T-helper 22 cell (primary cell): ENCODE results near the gene ALKBH5.
"Not testable (repeated sequence)": the region's sequence is repeated elsewhere in the genome, so short reads cannot be mapped to it uniquely, and the experiment has no call there.

Experiments
- DNase-seq: peaks from one replicate; pipeline ENCODE4 v3.0.0-alpha.2; 2020; ENCODE audit warnings: low read depth

ALKBH5 gene

DNA sequence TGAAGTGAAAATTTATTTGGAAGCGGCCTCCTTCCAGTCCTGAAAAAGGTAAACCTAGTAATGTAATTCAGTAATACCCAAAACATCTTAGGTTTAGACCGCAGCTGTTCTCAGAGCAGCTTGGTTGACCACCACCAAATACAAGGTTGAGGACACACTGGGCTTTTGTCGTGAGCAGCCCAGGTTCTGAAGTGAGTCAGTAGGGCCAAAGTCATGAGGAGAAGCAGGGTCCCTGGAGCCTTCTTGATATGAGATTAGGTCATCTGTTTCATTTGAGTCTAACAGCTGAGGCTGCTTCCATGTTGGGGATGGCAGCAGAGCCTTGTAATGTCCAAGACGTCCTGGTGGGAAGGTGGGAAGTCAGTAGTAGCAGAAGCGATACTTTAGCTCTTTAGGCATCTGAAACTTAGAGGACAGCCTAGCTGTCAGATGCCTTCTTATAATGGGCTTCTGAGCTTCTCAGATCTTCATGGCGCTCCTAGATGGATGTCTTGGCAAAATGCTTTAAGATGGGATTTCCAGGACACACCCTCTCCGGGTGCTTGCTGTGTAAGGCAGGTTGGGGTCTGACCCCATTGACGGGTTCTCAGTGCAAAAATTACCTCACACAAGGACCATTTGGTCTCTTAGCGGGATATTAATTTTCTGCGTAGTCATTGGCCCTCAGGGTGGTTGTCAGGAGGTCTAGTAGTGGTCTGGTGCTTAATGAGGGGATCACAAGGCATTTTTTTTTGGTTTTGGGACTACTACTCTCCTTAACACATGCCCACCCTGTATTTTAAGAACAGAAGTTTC is 2.4 kb downstream of the ALKBH5 start:
- DNase-seq: no peak

DNA sequence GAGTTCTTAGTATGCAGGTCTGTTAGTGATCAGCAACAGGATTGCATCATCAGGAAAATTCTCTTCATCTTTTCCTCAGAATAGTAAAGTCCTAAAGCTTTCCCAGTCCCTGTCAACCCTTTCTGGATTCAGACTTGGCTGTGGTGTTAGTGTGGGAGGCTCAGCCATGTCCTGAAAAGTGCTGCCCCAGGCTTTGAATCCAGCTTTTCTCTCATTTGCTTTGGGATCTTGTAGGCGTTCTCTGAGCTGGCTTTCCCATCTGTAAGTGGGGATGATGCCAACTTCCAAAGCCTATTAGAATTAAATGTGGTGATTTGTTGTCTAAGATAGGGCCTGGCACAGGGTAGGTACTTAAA is 3.0 kb downstream of the ALKBH5 start:
- no peak for DNase-seq

- DNase-seq: no peak
Measured at GRCh38 chr17:18187226-18187625, 3.6 kb downstream of the ALKBH5 start.

DNA sequence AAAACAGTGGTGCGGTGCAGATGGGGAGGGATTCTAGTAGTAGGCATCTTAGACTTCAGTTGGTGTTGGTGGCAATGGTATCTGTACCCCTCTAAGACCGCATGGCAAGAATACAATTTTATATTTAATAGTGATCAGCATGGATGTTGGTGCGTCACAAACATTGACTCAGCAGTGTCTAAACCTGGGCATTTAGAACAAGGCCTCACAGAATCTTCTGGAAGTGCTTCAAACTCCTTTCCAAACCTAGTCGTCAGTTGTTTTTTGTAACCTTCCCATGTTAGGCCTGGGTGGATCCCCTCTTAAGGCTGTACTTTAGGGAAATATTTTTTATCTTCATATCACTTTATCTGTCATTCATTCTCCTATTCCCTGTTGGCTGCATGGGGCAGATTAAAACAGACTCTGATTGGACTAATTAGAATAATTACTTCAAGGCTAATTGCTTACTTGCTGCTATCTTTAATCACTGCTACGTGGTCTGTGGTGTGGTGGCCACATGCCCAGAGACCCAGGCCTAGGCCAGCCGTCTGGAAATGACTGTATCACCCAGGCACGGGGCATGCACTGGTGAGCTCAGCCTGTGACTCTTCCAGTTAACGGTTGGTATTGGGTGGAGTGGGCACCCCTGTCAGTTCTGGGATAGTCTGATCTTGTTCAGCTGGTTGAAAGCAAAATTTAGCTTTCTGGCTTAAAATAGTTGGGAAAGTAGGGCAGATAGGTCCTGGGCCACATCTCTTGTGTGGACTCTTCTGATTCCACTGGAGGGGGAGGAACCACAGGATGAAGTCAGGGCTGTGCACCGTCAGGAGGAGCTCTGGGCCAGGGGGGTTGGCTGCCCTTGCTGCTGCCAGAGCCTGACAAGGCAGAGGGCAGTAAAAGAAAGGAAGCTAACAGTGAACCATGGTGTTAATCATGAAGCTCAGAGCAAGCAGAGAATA is 4.5 kb downstream of the ALKBH5 start:
- no peak for DNase-seq

- no peak for DNase-seq
Measured at GRCh38 chr17:18190628-18191235, 7.1 kb downstream of the ALKBH5 start.

DNA sequence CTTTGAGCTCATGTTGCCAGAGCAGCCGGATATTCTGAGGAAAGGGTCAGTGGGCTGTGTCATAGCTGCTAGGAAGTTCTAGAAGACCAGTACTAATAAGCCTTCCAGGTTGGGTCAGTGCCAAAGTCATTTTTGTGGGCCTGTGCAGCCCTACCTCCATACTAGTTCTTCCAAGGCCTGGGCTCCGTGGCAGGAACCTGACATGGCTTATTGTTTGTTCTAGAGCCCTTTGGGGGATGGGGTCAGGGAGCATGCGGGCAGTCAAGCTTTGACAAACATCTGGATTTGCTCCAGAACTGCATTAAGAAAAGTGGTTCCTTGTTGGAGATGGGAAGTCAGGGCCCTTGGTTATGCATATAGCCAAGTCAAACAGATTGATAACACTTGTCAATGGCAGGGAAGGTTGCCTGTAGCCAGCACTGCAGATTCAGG is 7.6 kb downstream of the ALKBH5 start:
- DNase-seq: no peak

DNA sequence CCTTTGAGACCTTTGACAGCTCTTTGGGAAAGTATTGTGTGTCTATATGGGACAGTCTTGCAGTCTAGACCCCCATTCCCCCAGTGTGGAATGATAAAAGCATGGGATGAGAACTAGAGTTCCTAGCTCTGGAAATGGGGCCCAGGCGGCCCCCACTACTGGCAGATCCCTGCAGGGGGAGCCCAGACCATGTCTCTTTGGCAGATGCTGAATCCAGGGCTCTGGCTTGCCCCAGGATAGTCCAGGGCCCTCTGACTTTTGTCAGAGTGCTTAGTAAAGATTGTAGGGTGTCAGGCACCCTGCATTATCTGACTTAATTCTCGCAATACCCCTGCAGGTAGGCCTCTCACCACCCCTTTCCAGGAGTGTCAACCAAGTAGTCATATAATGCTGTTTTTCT is 8.3 kb downstream of the ALKBH5 start:
- no peak for DNase-seq

- no peak for DNase-seq
Measured at GRCh38 chr17:18194394-18194793, 10.8 kb downstream of the ALKBH5 start.

DNA sequence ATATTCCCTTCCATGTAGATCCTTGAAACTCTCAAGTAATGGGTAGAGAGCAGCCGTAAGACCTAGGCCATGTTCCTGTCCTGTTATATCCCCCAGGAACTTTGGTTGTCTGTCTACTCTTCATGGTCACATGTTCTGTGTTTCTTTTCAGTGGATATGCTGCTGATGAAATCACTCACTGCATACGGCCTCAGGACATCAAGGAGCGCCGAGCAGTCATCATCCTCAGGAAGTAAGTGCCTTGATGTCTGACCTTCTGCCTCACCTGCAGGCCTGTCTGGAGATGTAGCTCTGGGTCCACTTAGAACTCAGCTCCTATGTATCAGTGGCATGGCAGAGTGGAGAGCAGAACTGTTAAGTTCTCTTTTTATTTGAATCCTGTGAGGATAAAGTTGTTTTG is 11.2 kb downstream of the ALKBH5 start:
- DNase-seq: no peak

DNA sequence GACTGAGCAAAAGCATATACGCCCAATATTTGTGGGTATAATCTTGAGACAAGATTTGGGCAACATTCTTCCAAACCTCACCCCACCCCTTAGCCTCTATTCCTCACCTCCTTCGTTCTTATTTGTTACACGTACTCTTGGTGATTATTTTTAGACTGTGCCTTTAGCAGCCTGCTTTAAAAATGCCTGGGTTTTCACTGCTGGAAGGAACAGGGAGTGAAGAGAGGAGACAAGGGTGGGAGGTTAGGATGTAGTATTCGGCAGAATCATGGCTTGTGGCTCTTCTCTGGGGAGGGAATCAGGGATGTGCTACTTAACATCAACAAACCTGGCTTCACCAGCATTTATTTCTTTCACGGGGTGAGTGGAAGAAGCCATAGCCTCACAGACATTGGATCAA is 11.6 kb downstream of the ALKBH5 start:
- no peak for DNase-seq

DNA sequence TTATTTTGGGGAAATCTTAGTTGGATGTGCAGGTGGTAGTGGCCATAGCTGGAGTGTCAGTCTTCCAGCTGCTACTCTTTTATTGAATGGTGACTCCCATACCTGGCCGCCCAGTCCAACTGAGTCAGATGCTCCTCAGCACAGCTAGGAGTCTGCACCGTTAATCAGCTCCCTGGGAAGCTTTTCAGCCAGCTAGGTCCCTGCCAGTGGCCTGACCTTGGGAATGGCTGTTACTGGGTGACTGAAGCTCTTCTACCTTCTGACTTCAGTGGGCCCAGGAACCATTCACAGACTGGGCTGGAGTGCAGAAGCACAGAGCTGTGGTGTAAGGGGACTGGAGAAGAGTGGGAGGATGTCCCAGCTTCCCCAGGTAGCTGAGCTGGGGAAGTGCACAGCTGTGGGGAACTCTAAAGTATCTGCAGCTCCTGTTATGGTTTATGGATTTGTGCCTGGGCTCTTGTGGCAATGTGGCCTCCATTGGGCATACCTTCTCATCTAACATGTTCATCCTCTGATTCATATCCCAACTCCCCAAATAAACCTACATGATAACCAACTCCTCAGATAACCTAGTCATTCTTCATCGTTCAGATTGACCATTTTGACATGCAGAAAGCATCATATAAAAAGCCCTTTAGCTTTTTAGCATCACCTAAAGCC is 14.0 kb downstream of the ALKBH5 start:
- DNase-seq: no peak

DNA sequence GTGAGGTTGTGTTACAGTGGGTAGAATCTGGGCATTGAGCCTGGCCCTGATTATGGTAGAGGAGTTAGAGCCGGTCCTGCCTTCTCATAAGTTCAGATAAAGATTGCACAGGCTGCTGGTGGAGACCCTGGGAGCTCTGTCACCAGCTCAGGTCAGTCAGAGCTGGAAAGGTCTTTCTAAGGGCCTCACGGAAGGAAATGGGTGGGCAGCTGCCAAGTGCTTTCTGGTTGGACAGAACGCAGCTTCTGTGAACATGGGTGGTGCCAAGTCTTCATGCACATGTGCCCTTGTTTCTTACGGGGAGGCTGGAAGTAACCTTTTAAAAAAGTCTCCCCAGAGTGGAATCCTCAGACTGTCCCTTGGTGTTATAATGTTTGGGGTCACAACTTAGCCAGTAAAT is 14.9 kb downstream of the ALKBH5 start:
- DNase-seq: no peak

DNA sequence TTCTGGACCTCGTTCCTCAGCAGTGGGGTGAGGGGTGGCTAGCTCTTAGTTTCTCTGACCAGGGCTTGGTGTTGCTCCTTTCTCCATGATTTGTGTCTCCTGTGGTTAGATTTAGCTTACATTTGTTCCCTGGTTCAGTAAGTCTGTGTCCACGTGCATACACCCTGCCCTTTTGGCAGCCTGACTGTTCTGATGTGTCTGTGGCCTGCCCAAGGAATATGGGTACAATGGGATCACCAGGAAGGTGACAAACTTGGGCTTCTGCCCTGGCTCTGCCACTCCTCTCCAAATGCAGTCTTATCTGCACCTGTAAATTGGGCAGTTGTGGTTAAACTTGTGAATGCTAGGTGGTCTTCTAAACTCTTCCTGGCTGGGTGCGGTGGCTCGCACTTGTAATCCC is 17.5 kb downstream of the ALKBH5 start:
- no peak for DNase-seq

- DNase-seq: no peak
Measured at GRCh38 chr17:18203308-18203707, 19.7 kb downstream of the ALKBH5 start.

GRCh38 chr17:18205861-18206260 is 22.2 kb downstream of the ALKBH5 start:
- no peak for DNase-seq

GRCh38 chr17:18206962-18207361 is 23.3 kb downstream of the ALKBH5 start:
- DNase-seq: no peak

DNA sequence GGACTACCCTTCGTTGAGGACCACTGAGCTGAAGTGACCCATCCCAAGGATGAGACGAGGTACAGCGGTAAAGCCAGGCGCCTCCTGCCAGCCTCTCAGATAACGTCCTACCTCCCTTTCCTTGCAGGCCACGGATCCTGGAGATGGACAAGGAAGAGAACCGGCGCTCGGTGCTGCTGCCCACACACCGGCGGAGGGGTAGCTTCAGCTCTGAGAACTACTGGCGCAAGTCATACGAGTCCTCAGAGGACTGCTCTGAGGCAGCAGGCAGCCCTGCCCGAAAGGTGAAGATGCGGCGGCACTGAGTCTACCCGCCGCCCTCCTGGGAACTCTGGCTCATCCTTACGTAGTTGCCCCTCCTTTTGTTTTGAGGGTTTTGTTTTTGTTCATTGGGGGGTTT is 24.5 kb downstream of the ALKBH5 start:
- DNase-seq: no peak

GRCh38 chr17:18213666-18214270 is 30.1 kb downstream of the ALKBH5 start:
- DNase-seq: no peak

GRCh38 chr17:18216906-18217305 is 33.3 kb downstream of the ALKBH5 start:
- DNase-seq: not testable (repeated sequence)

DNA sequence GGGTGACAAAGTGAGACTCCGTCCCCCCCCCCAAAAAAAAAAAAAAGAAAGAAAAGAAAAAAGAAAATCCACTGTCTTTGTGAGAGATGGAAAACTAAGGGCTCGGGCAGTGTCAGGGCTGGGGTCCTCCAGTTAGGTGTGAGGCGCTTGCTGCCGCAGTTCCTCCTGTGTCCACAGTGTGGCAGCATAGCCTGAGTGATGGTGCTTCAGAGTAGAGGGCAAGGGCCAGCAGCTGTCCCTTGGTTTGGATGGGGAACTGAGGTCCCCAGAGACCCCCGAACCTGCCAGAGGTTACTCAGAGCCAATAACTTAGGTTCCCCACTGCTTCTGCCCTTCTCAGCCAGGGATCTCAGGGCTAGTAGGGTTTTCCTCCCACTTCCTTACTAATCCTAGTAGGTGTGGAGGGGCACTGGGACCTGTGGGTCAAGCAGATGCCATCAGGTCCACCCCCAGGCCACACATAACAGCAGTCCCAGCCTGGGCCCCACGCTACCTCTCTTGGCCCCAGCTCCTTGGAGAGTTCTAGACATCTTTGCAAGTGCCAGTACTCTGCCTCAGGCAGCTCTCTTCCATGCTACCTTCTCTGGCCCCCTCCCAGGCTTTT is 33.9 kb downstream of the ALKBH5 start:
- DNase-seq: peak; percentile 47

GRCh38 chr17:18218756-18219415 is 35.3 kb downstream of the ALKBH5 start:
- DNase-seq: no peak
